GM12891 (cell line): ENCODE data around the gene ZNF462.

ENCODE experiments used
- POLR2A ChIP-seq: IDR thresholded peaks from 2 replicates; pipeline ENCODE4 v1.6.1; 2011; ENCODE audit warnings: low read depth, low read length, control low read depth
- POLR2AphosphoS5 ChIP-seq: IDR thresholded peaks from 2 replicates; pipeline ENCODE4 v1.6.1; 2011; ENCODE audit warnings: low read depth, low read length, control low read depth
- SPI1 ChIP-seq: IDR thresholded peaks from 2 replicates; pipeline ENCODE4 v1.6.1; 2011; ENCODE audit warnings: low read depth, low read length, control low read depth
- TAF1 ChIP-seq: IDR thresholded peaks from 2 replicates; pipeline ENCODE4 v1.6.1; 2011; ENCODE audit warnings: low read depth, low read length, control low read depth

DNA sequence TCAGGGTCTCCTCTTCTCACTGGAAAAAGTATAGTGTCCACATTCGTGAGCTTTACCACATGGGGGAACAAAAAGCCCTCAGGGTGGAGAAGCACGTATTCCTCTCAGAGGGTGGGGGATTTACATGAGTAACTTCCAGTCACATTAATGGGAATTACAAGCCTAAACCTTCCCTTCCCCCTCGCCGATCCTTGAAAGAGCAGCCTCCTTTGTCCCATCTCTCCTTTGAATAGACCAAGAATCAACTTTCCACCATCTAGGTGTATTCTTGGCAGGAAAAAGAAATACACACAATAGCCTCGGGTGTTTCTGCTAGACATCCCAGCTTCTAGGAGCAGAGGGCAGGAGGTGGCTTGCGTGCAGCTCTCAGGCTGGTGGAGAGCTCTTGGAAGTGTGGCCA lies 144.4 kb downstream of the ZNF462 start:
- TF ChIP-seq POLR2A = no peak
- no peak for TF ChIP-seq SPI1
- no peak for TF ChIP-seq POLR2AphosphoS5
- no peak for TF ChIP-seq TAF1
